HG03039 (cell line): ENCODE results near the gene MYO5C.
"Not testable (repeated sequence)": the region's sequence is repeated elsewhere in the genome, so short reads cannot be mapped to it uniquely, and the experiment has no call there.

Experiments
- ATAC-seq: cut with Tn5 transposase; IDR thresholded peaks from one replicate; pipeline ENCODE4 v1.9.1; 2021; ENCODE audit warnings: mild to moderate bottlenecking, moderate library complexity; ENCODE audit not compliant: unreplicated experiment

MYO5C gene

GRCh38 chr15:52179278-52180195 lies 116.1 kb downstream of the MYO5C start:
- ATAC-seq: peak; percentile 83

GRCh38 chr15:52178765-52179164 lies 116.8 kb downstream of the MYO5C start:
- no peak for ATAC-seq

GRCh38 chr15:52172869-52173268 lies 122.7 kb downstream of the MYO5C start:
- no peak for ATAC-seq

- ATAC-seq: no peak
Observed at GRCh38 chr15:52171807-52172206, 123.8 kb downstream of the MYO5C start.

GRCh38 chr15:52171386-52171785 lies 124.2 kb downstream of the MYO5C start:
- no peak for ATAC-seq

- ATAC-seq: not testable (repeated sequence)
Observed at GRCh38 chr15:52170199-52170598, 125.4 kb downstream of the MYO5C start.

GRCh38 chr15:52165494-52166131 lies 130.0 kb downstream of the MYO5C start:
- not testable (repeated sequence) for ATAC-seq

GRCh38 chr15:52164631-52165265 lies 130.9 kb downstream of the MYO5C start:
- no peak for ATAC-seq

- no peak for ATAC-seq
Observed at GRCh38 chr15:52163321-52164190, 132.0 kb downstream of the MYO5C start.

GRCh38 chr15:52162876-52163275 lies 132.7 kb downstream of the MYO5C start:
- no peak for ATAC-seq

- no peak for ATAC-seq
Observed at GRCh38 chr15:52162260-52162659, 133.3 kb downstream of the MYO5C start.

GRCh38 chr15:52161406-52161966 lies 134.1 kb downstream of the MYO5C start:
- ATAC-seq: no peak

- ATAC-seq: no peak
Observed at GRCh38 chr15:52159645-52160044, 136.0 kb downstream of the MYO5C start.

- ATAC-seq: no peak
Observed at GRCh38 chr15:52158084-52158765, 137.4 kb downstream of the MYO5C start.

- ATAC-seq: no peak
Observed at GRCh38 chr15:52155878-52156277, 139.7 kb downstream of the MYO5C start.

- no peak for ATAC-seq
Observed at GRCh38 chr15:52154896-52155865, 140.4 kb downstream of the MYO5C start.

- ATAC-seq: no peak
Observed at GRCh38 chr15:52153900-52154895, 141.4 kb downstream of the MYO5C start.
